ENCODE results near the gene CTTN. TPM values are rescaled to one million over a fixed set of nuclear protein-coding genes. Genes with fewer than 3 reads are reported as not detected.
"Not testable (repeated sequence)": the region's sequence is repeated elsewhere in the genome, so short reads cannot be mapped to it uniquely, and the experiment has no call there.

The CTTN gene
- total RNA-seq, 5 donors from 2014 or later (not counting 1 experiment from before 2014, with no cell fraction given), result 0.44 to 3.6 (median 2.3) TPM

- Mint-ChIP-seq H3K9me3 (no peaks in the 10 kb centered on the region), H3K4me3 (no peak overlapping the region), H3K4me1 (no peaks in the 10 kb centered on the region), H3K27ac (no peak overlapping the region), H3K27me3 (no peaks in the 10 kb centered on the region), H3K36me3 (peaks cover 34% of the 10 kb centered on the region)
- H3K27me3 ChIP-seq (replicated peaks in 1 of 2; ENCODE audit: control insufficient read depth in 2 of 2, extremely low read depth in 1 of 2, insufficient read depth in 2 of 2, low read length in 1 of 2), result no peaks in the 10 kb centered on the region
- H3K27ac ChIP-seq (ENCODE audit: low read length), result no peak overlapping the region
- DNase-seq, result no peak
- no peaks in the 10 kb centered on the region for H3K9me3 ChIP-seq
- CTCF ChIA-PET, result no interaction called here
- H3K4me1 ChIP-seq (ENCODE audit: control insufficient read depth in 1 of 2, extremely low read depth in 1 of 2, insufficient read depth in 2 of 2, low read length in 2 of 2), result no peaks in the 10 kb centered on the region
- WGBS (ENCODE audit: insufficient coverage), result 98% methylated on average over 15 of the region's 18 CpGs
- ATAC-seq (replicated peaks in 1 of 4), result no peak
- POLR2A ChIA-PET, result no interaction called here
- no peak overlapping the region for H3K4me3 ChIP-seq (ENCODE audit: control insufficient read depth in 1 of 2, extremely low read depth in 1 of 2, low read length in 1 of 2)
- peaks cover 5 to 23% of the 10 kb centered on the region in 2 donors for H3K36me3 ChIP-seq (ENCODE audit: control insufficient read depth in 2 of 2, extremely low read depth in 1 of 2, insufficient read depth in 1 of 2, low read length in 1 of 2)
These were observed 13.7 kb upstream of the CTTN start for GRCh38 chr11:70384566-70385152.

GRCh38 chr11:70387564-70387963 is 10.8 kb upstream of the CTTN start:
- Mint-ChIP-seq H3K4me1 (no peaks in the 10 kb centered on the region), H3K27ac (no peak overlapping the region), H3K9me3 (no peaks in the 10 kb centered on the region), H3K36me3 (peaks cover 21% of the 10 kb centered on the region), H3K27me3 (peaks cover 7 to 9% of the 10 kb centered on the region in 2 donors), H3K4me3 (no peak overlapping the region)
- ATAC-seq (replicated peaks in 1 of 4) (no peak), DNase-seq (no peak)
- Histone ChIP-seq H3K9me3 (no peaks in the 10 kb centered on the region), H3K36me3 (ENCODE audit: control insufficient read depth in 2 of 2, extremely low read depth in 1 of 2, insufficient read depth in 1 of 2, low read length in 1 of 2) (peaks cover 5 to 6% of the 10 kb centered on the region in 2 donors), H3K27me3 (replicated peaks in 1 of 2; ENCODE audit: control insufficient read depth in 2 of 2, extremely low read depth in 1 of 2, insufficient read depth in 2 of 2, low read length in 1 of 2) (peaks cover 0 to 3% of the 10 kb centered on the region in 2 experiments), H3K4me1 (ENCODE audit: control insufficient read depth in 1 of 2, extremely low read depth in 1 of 2, insufficient read depth in 2 of 2, low read length in 2 of 2) (no peaks in the 10 kb centered on the region), H3K27ac (ENCODE audit: low read length) (no peak overlapping the region), H3K4me3 (ENCODE audit: control insufficient read depth in 1 of 2, extremely low read depth in 1 of 2, low read length in 1 of 2) (no peak overlapping the region)
- ChIA-PET CTCF (no interaction called here), POLR2A (no interaction called here)
- no CpG with 5 or more reads among the region's 4 CpGs for WGBS (ENCODE audit: insufficient coverage)

- DNase-seq, result no peak
- Mint-ChIP-seq H3K9me3 (no peaks in the 10 kb centered on the region), H3K27ac (no peak overlapping the region), H3K36me3 (peaks cover 14% of the 10 kb centered on the region), H3K4me3 (no peak overlapping the region), H3K27me3 (peaks cover 17% of the 10 kb centered on the region in 2 donors), H3K4me1 (no peaks in the 10 kb centered on the region)
- Histone ChIP-seq H3K27ac (ENCODE audit: low read length) (no peak overlapping the region), H3K27me3 (replicated peaks in 1 of 2; ENCODE audit: control insufficient read depth in 2 of 2, extremely low read depth in 1 of 2, insufficient read depth in 2 of 2, low read length in 1 of 2) (peaks cover 0 to 16% of the 10 kb centered on the region in 2 experiments), H3K9me3 (no peaks in the 10 kb centered on the region), H3K4me1 (ENCODE audit: control insufficient read depth in 1 of 2, extremely low read depth in 1 of 2, insufficient read depth in 2 of 2, low read length in 2 of 2) (no peaks in the 10 kb centered on the region), H3K36me3 (ENCODE audit: control insufficient read depth in 2 of 2, extremely low read depth in 1 of 2, insufficient read depth in 1 of 2, low read length in 1 of 2) (peaks cover 4 to 5% of the 10 kb centered on the region in 2 donors), H3K4me3 (ENCODE audit: control insufficient read depth in 1 of 2, extremely low read depth in 1 of 2, low read length in 1 of 2) (no peak overlapping the region)
- WGBS (ENCODE audit: insufficient coverage), result 85% methylated on average over 4 of the region's 6 CpGs
- ChIA-PET CTCF (no interaction called here), POLR2A (no interaction called here)
- ATAC-seq (replicated peaks in 1 of 4), result no peak
These were observed 9.1 kb upstream of the CTTN start for GRCh38 chr11:70389201-70389600.

GRCh38 chr11:70390882-70391281 is 7.4 kb upstream of the CTTN start:
- H3K4me3 ChIP-seq (ENCODE audit: control insufficient read depth in 1 of 2, extremely low read depth in 1 of 2, low read length in 1 of 2); H3K4me3 Mint-ChIP-seq; DNase-seq; H3K9me3 ChIP-seq; ATAC-seq (replicated peaks in 1 of 4); H3K4me1 ChIP-seq (ENCODE audit: control insufficient read depth in 1 of 2, extremely low read depth in 1 of 2, insufficient read depth in 2 of 2, low read length in 2 of 2); POLR2A ChIA-PET; H3K27ac Mint-ChIP-seq; H3K36me3 Mint-ChIP-seq; H3K27ac ChIP-seq (ENCODE audit: low read length); H3K9me3 Mint-ChIP-seq; H3K36me3 ChIP-seq (ENCODE audit: control insufficient read depth in 2 of 2, extremely low read depth in 1 of 2, insufficient read depth in 1 of 2, low read length in 1 of 2); CTCF ChIA-PET; H3K4me1 Mint-ChIP-seq: not testable (repeated sequence)
- H3K27me3 Mint-ChIP-seq, result peaks cover 18 to 25% of the 10 kb centered on the region in 2 donors
- peaks cover 2 to 33% of the 10 kb centered on the region in 2 experiments for H3K27me3 ChIP-seq (replicated peaks in 1 of 2; ENCODE audit: control insufficient read depth in 2 of 2, extremely low read depth in 1 of 2, insufficient read depth in 2 of 2, low read length in 1 of 2)
- WGBS (ENCODE audit: insufficient coverage), result no CpG with 5 or more reads among the region's 7 CpGs

- H3K9me3 Mint-ChIP-seq, result no peaks in the 10 kb centered on the region
- ATAC-seq (replicated peaks in 1 of 4) (no peak), DNase-seq (no peak)
- ChIA-PET CTCF (no interaction called here), POLR2A (no interaction called here)
- no peaks in the 10 kb centered on the region for H3K36me3 ChIP-seq (ENCODE audit: control insufficient read depth in 2 of 2, extremely low read depth in 1 of 2, insufficient read depth in 1 of 2, low read length in 1 of 2)
- peaks cover 2 to 63% of the 10 kb centered on the region in 2 experiments for H3K27me3 ChIP-seq (replicated peaks in 1 of 2; ENCODE audit: control insufficient read depth in 2 of 2, extremely low read depth in 1 of 2, insufficient read depth in 2 of 2, low read length in 1 of 2)
- no peak overlapping the region for H3K4me3 Mint-ChIP-seq
- H3K9me3 ChIP-seq, result no peaks in the 10 kb centered on the region
- peaks cover 12 to 13% (median 13%) of the 10 kb centered on the region in 3 donors for H3K4me1 Mint-ChIP-seq
- H3K4me3 ChIP-seq (ENCODE audit: control insufficient read depth in 1 of 2, extremely low read depth in 1 of 2, low read length in 1 of 2), result no peak overlapping the region
- no peaks in the 10 kb centered on the region for H3K36me3 Mint-ChIP-seq
- H3K27me3 Mint-ChIP-seq, result peaks cover 29 to 39% of the 10 kb centered on the region in 2 donors
- H3K27ac Mint-ChIP-seq, result no peak overlapping the region
- WGBS (ENCODE audit: insufficient coverage), result 97% methylated on average over 10 of the region's 15 CpGs
- peaks cover 3 to 21% of the 10 kb centered on the region in 2 experiments for H3K4me1 ChIP-seq (ENCODE audit: control insufficient read depth in 1 of 2, extremely low read depth in 1 of 2, insufficient read depth in 2 of 2, low read length in 2 of 2)
- H3K27ac ChIP-seq (ENCODE audit: low read length), result no peak overlapping the region
These were observed 3.9 kb upstream of the CTTN start for GRCh38 chr11:70394211-70394950.

- no peaks in the 10 kb centered on the region for H3K36me3 Mint-ChIP-seq
- no peaks in the 10 kb centered on the region for H3K9me3 Mint-ChIP-seq
- ATAC-seq (replicated peaks in 1 of 4) (peak in 1 of 4 experiments; percentile 9), DNase-seq (peak in 4 of 35 experiments; percentile 5 to 13 (median 8))
- H3K27ac Mint-ChIP-seq, result peak overlapping the region in 1 of 2 donors; percentile 59
- peak overlapping the region; percentile 72 to 90 (median 83) for H3K4me3 Mint-ChIP-seq
- peaks cover 12 to 16% (median 13%) of the 10 kb centered on the region in 3 donors for H3K4me1 Mint-ChIP-seq
- H3K36me3 ChIP-seq (ENCODE audit: control insufficient read depth in 2 of 2, extremely low read depth in 1 of 2, insufficient read depth in 1 of 2, low read length in 1 of 2), result no peaks in the 10 kb centered on the region
- peaks cover 23 to 31% of the 10 kb centered on the region in 2 donors for H3K27me3 Mint-ChIP-seq
- CTCF ChIA-PET, result no interaction called here
- no peaks in the 10 kb centered on the region for H3K9me3 ChIP-seq
- no peak overlapping the region for H3K27ac ChIP-seq (ENCODE audit: low read length)
- 39% methylated on average over 14 of the region's 18 CpGs for WGBS (ENCODE audit: insufficient coverage)
- POLR2A ChIA-PET, result no interaction called here
- H3K4me3 ChIP-seq (ENCODE audit: control insufficient read depth in 1 of 2, extremely low read depth in 1 of 2, low read length in 1 of 2), result peak overlapping the region; percentile 46 to 88
- H3K27me3 ChIP-seq (replicated peaks in 1 of 2; ENCODE audit: control insufficient read depth in 2 of 2, extremely low read depth in 1 of 2, insufficient read depth in 2 of 2, low read length in 1 of 2), result peaks cover 2 to 65% of the 10 kb centered on the region in 2 experiments
- peaks cover 3 to 22% of the 10 kb centered on the region in 2 experiments for H3K4me1 ChIP-seq (ENCODE audit: control insufficient read depth in 1 of 2, extremely low read depth in 1 of 2, insufficient read depth in 2 of 2, low read length in 2 of 2)
These were observed 870 bp upstream of the CTTN start for GRCh38 chr11:70397336-70397982.
